ENCODE measurements around the gene CPNE2.
A peak's percentile ranks its signal among the peaks of the same experiment; 100 is the strongest.

CPNE2 gene

GRCh38 chr16:57091975-57092785 is at the start of gene CPNE2:
CPNE2 (plus strand) TSS chr16:57092583; CDS start chr16:57110743, 18,160 bp downstream.
- DNase-seq (ENCODE audit: low read depth), result no peak
- H3K4me3 ChIP-seq (ENCODE audit: control insufficient read depth, low read depth, low read length), result peak within 1 kb of the TSS; percentile 68
- no peak for TF ChIP-seq CTCF (IDR thresholded peaks at IDR 0.05; ENCODE audit: control insufficient read depth, insufficient read depth, low read depth, low read length, missing control alignments)

- H3K4me3 ChIP-seq (ENCODE audit: control insufficient read depth, low read depth, low read length), result no peak overlapping the region
- no peak for DNase-seq (ENCODE audit: low read depth)
- no peak for TF ChIP-seq CTCF (IDR thresholded peaks at IDR 0.05; ENCODE audit: control insufficient read depth, insufficient read depth, low read depth, low read length, missing control alignments)
Measured at GRCh38 chr16:57043248-57043647, 49.1 kb upstream of the CPNE2 start.

- no peak for DNase-seq (ENCODE audit: low read depth)
- no peak overlapping the region for H3K4me3 ChIP-seq (ENCODE audit: control insufficient read depth, low read depth, low read length)
- TF ChIP-seq CTCF (IDR thresholded peaks at IDR 0.05; ENCODE audit: control insufficient read depth, insufficient read depth, low read depth, low read length, missing control alignments), result no peak
Measured at GRCh38 chr16:57044931-57045693, 47.3 kb upstream of the CPNE2 start.

- no peak for DNase-seq (ENCODE audit: low read depth)
- no peak overlapping the region for H3K4me3 ChIP-seq (ENCODE audit: control insufficient read depth, low read depth, low read length)
- TF ChIP-seq CTCF (IDR thresholded peaks at IDR 0.05; ENCODE audit: control insufficient read depth, insufficient read depth, low read depth, low read length, missing control alignments), result peak; percentile 77
Measured at GRCh38 chr16:57045694-57046381, 46.5 kb upstream of the CPNE2 start.

- DNase-seq (ENCODE audit: low read depth), result no peak
- H3K4me3 ChIP-seq (ENCODE audit: control insufficient read depth, low read depth, low read length), result no peak overlapping the region
- no peak for TF ChIP-seq CTCF (IDR thresholded peaks at IDR 0.05; ENCODE audit: control insufficient read depth, insufficient read depth, low read depth, low read length, missing control alignments)
Measured at GRCh38 chr16:57048095-57048494, 44.3 kb upstream of the CPNE2 start.

GRCh38 chr16:57049678-57050077 is 42.7 kb upstream of the CPNE2 start:
- no peak overlapping the region for H3K4me3 ChIP-seq (ENCODE audit: control insufficient read depth, low read depth, low read length)
- no peak for DNase-seq (ENCODE audit: low read depth)
- no peak for TF ChIP-seq CTCF (IDR thresholded peaks at IDR 0.05; ENCODE audit: control insufficient read depth, insufficient read depth, low read depth, low read length, missing control alignments)

Data from AG09309 (cell line).